Prostate gland (tissue), 2 donors: ENCODE results near the gene UBALD2. TPM values are rescaled to one million over a fixed set of nuclear protein-coding genes. Genes with fewer than 3 reads are reported as not detected.

Experiments
- DNase-seq: peaks from one replicate; pipeline ENCODE4 v3.0.0-alpha.2; 2019; ENCODE audit warnings: low spot score
- H3K27ac ChIP-seq, 2 donors: fragments of 200-600 bp; sonication (generic); 2 replicates each; pipeline ENCODE4 v1.5.1; 2017 to 2019
- H3K27me3 ChIP-seq: fragments of 200-600 bp; sonication (generic); replicated peaks from 2 replicates; pipeline ENCODE4 v1.5.1; 2019; ENCODE audit not compliant: insufficient read depth
- H3K36me3 ChIP-seq, 2 donors: fragments of 200-600 bp; sonication (generic); 1 replicate in 1 of 2; 2 replicates in 1 of 2; pipeline versions ENCODE4 v1.5.1 to v1.8.1; 2017 to 2019
- H3K4me1 ChIP-seq: fragments of 200-600 bp; sonication (generic); replicated peaks from 2 replicates; pipeline ENCODE4 v1.5.1; 2019
- H3K4me3 ChIP-seq, 2 donors: fragments of 200-600 bp; sonication (generic); 2 replicates each; pipeline ENCODE4 v1.5.1; 2017 to 2019
- H3K9me3 ChIP-seq: fragments of 200-600 bp; sonication (generic); 2 replicates; pipeline ENCODE4 v1.5.1; 2017
- POLR2A ChIP-seq: fragments of 450-650 bp; IDR thresholded peaks from one replicate; pipeline ENCODE4 v1.6.1; 2016; ENCODE audit warnings: antibody characterized with exemption, mild to moderate bottlenecking
- POLR2AphosphoS5 ChIP-seq: sonication (generic); formaldehyde crosslinking; IDR thresholded peaks from one replicate; pipeline ENCODE4 v1.6.1; 2017; ENCODE audit warnings: antibody characterized with exemption
- WGBS: methylation state at CpG from one replicate; pipeline ENCODE4 v1.1.5; 2018; 5-methylcytosine and 5-hydroxymethylcytosine counted together
- intact Hi-C: fragments of 100-400 bp; cut with DNase I; formaldehyde crosslinking; loops from one replicate; pipeline ENCODE4 v1.14.2; 2022
- total RNA-seq, 2 donors: library from RNA; depleted of rRNA; stranded (reverse); fragments of >200 nt; gene quantifications; one replicate each; pipeline ENCODE4 v1.1.0, GENCODE V29; 2016
- TF ChIP-seq, protein P1 (sequence below), 4 experiments: fragments of 200-600 bp in 2 of 4; fragments of 450-650 bp in 2 of 4; sonication (generic) in 2 of 4; IDR thresholded peaks; 1 replicate in 3 of 4; 2 replicates in 1 of 4; pipeline ENCODE4 v1.5.1; 2016 to 2019; ENCODE audit warnings: antibody characterized with exemption in 4 of 4, mild to moderate bottlenecking in 2 of 4, moderate library complexity in 2 of 4

Gene UBALD2
- total RNA-seq, 2 donors from 2014 or later, result 19.4 to 19.7 TPM

DNA sequence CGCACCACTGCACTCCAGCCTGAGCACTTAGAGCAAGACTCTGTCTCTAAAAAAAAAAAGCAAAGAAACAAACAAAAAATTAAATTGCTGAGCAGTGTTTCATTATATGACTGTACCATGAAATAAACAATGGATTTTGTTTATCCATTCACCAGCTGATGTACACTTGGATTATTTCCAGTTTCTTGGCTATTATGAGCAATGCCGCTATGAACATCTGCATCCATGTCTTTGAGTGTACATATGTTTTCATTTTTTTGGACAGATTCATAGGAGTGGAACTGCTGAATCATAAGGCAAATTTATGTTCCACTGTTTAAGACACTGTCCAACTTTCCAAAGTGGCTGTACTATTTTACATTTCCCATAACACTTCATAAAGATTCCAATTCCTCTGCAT lies 32.8 kb upstream of the UBALD2 start:
- H3K4me3 ChIP-seq, result no peak overlapping the region
- H3K27me3 ChIP-seq, result no peaks in the 10 kb centered on the region
- TF ChIP-seq, protein P1, sequence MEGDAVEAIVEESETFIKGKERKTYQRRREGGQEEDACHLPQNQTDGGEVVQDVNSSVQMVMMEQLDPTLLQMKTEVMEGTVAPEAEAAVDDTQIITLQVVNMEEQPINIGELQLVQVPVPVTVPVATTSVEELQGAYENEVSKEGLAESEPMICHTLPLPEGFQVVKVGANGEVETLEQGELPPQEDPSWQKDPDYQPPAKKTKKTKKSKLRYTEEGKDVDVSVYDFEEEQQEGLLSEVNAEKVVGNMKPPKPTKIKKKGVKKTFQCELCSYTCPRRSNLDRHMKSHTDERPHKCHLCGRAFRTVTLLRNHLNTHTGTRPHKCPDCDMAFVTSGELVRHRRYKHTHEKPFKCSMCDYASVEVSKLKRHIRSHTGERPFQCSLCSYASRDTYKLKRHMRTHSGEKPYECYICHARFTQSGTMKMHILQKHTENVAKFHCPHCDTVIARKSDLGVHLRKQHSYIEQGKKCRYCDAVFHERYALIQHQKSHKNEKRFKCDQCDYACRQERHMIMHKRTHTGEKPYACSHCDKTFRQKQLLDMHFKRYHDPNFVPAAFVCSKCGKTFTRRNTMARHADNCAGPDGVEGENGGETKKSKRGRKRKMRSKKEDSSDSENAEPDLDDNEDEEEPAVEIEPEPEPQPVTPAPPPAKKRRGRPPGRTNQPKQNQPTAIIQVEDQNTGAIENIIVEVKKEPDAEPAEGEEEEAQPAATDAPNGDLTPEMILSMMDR (IDR thresholded peaks at IDR 0.05), result no peak
- no peak for TF ChIP-seq POLR2A
- TF ChIP-seq POLR2AphosphoS5, result no peak
- H3K9me3 ChIP-seq, result no peaks in the 10 kb centered on the region
- DNase-seq, result no peak
- no peaks in the 10 kb centered on the region for H3K36me3 ChIP-seq
- H3K27ac ChIP-seq, result no peak overlapping the region
- H3K4me1 ChIP-seq, result no peaks in the 10 kb centered on the region
- intact Hi-C loops, result no loop called here
- WGBS, result 77% methylated on average over 2 of the region's 2 CpGs

DNA sequence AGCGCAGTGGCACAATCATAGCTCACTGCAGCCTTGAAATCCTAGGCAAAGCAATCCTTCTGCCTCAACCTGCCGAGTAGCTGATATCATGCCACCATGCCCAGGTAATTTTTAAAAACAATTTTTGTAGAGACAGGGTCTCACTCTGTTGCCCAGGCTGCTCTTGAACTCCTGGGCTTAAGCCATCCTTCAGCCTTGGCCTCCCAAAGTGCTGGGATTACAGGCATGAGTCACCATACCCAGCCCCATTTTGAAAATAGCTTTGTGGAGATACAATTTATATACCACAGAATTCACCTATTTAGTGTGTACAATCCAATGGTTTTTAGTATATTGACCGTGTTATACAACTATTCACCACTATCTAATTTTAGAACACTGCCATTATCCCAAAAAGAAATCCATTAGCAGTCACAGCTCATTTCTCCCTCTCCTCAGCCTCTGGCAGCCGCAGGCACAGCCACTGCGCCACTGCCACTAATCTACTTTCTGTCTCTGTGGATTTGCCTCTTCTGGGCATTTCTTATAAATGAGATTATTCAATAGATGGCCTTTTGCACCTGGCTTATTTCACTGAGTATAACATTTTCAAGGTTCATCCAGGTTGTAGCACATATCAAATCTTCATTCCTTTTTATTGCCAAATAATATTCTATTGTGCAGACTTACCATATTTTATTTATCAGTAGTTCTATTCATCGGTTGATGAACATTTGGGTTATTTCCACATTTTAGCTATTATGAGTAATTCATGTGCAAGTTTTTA lies 31.4 kb upstream of the UBALD2 start:
- WGBS, result 91% methylated on average over 6 of the region's 6 CpGs
- no peaks in the 10 kb centered on the region for H3K9me3 ChIP-seq
- H3K27me3 ChIP-seq, result no peaks in the 10 kb centered on the region
- H3K4me1 ChIP-seq, result no peaks in the 10 kb centered on the region
- TF ChIP-seq, protein P1 (IDR thresholded peaks at IDR 0.05), result no peak
- TF ChIP-seq POLR2A (no peak), POLR2AphosphoS5 (no peak)
- DNase-seq, result no peak
- H3K27ac ChIP-seq, result no peak overlapping the region
- H3K36me3 ChIP-seq, result no peaks in the 10 kb centered on the region
- H3K4me3 ChIP-seq, result no peak overlapping the region
- intact Hi-C loops, result no loop called here

- DNase-seq, result no peak
Measured at GRCh38 chr17:76234354-76234679, 30.8 kb upstream of the UBALD2 start.

DNA sequence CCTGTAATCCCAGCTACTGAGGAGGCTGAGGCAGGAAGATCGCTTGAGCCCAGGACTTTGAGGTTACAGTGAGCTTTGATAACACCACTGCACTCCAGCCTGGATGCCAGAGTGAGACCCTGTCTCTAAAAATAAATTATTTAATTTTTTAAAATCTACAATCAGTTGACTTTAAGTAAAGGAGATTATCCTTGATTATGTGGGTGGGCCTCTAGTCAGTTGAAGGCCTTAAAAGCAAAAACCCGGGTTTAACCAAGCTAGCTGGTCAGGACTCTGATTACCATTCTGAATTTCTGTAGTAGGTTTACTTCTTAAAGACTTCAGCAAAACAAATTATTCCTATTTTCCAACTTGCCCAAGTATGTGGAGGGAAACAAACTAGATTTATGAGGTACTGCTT lies 29.3 kb upstream of the UBALD2 start:
- no peak for DNase-seq
- WGBS, result 95% methylated on average over 2 of the region's 2 CpGs
- TF ChIP-seq POLR2AphosphoS5, result no peak
- TF ChIP-seq, protein P1 (IDR thresholded peaks at IDR 0.05), result no peak
- TF ChIP-seq POLR2A, result no peak
- Histone ChIP-seq H3K4me3 (no peak overlapping the region), H3K36me3 (no peaks in the 10 kb centered on the region), H3K9me3 (no peaks in the 10 kb centered on the region), H3K27ac (no peak overlapping the region), H3K27me3 (no peaks in the 10 kb centered on the region), H3K4me1 (no peaks in the 10 kb centered on the region)
- intact Hi-C loops, result no loop called here

More at GRCh38 chr17:76234354-76234679, 30.8 kb upstream of the UBALD2 start:
- intact Hi-C loops, result no loop called here
- no peak for TF ChIP-seq POLR2A
- TF ChIP-seq POLR2AphosphoS5, result no peak
- TF ChIP-seq, protein P1 (IDR thresholded peaks at IDR 0.05), result no peak
- Histone ChIP-seq H3K9me3 (no peaks in the 10 kb centered on the region), H3K4me3 (no peak overlapping the region), H3K4me1 (no peaks in the 10 kb centered on the region), H3K27me3 (no peaks in the 10 kb centered on the region), H3K27ac (no peak overlapping the region), H3K36me3 (no peaks in the 10 kb centered on the region)
- WGBS, result 89% methylated on average over 5 of the region's 5 CpGs

DNA sequence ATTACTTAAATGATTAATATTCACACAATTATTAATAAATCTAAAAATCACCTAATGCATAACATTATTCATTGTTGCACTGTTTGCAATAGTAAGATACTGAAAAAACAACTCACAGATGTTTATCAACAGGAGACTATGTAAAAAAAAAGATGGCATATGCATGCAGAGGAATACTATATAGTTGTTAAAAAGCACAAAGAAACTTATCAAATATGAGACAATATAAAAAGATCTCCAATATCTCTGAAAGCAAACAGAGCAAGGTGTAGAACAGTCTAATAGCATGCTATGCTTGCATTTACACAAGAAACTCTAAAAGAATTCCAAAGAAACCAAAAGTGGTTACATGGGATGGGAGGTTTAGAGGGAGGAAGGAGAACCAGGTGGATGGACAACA lies 28.5 kb upstream of the UBALD2 start:
- no peak for TF ChIP-seq POLR2AphosphoS5
- TF ChIP-seq, protein P1 (IDR thresholded peaks at IDR 0.05), result no peak
- TF ChIP-seq POLR2A, result no peak
- DNase-seq, result no peak
- Histone ChIP-seq H3K27me3 (no peaks in the 10 kb centered on the region), H3K4me3 (no peak overlapping the region), H3K9me3 (no peaks in the 10 kb centered on the region), H3K4me1 (no peaks in the 10 kb centered on the region), H3K36me3 (no peaks in the 10 kb centered on the region), H3K27ac (no peak overlapping the region)
- intact Hi-C loops, result no loop called here
